ENCODE data around the gene RAB19.
"Not testable (repeated sequence)": the region's sequence is repeated elsewhere in the genome, so short reads cannot be mapped to it uniquely, and the experiment has no call there.

RAB19 gene

DNA sequence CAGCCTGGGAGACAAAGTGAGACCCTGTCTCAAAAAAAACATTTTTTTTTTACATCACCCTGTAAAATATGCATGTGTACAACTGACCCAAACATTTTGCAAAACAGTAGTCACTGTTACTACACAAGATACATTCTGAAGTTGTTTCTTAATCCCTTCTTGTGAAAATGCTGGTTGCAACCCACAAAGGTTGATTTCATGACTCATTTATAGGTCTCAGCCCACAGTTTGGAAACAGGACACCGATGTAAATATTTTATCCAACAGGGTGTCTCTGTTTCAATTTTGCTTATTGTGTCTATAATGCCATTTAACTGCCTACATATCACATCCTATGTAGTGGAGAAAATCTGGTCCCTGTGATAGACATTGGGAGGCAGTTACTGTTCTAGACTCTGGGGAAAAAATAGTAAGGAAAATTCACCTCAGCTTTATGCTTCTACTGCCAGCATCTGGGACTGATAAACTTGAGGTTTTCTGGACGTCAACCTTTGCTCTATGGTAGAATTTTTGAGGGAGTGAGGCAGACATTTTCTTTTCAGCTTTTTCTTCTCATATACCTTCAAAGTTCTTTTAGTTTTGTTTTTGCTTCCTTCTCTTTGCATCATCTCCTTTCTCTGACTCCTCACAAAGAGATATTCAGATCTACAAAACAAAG is 1.6 kb upstream of the RAB19 start:
- no peak for DNase-seq (ENCODE audit: low spot score)

GRCh38 chr7:140404565-140405065 is 757 bp downstream of the RAB19 start:
- DNase-seq (ENCODE audit: low spot score), result no peak

- DNase-seq (ENCODE audit: low spot score), result no peak
These were observed 11.5 kb downstream of the RAB19 start for GRCh38 chr7:140415361-140415760.

DNA sequence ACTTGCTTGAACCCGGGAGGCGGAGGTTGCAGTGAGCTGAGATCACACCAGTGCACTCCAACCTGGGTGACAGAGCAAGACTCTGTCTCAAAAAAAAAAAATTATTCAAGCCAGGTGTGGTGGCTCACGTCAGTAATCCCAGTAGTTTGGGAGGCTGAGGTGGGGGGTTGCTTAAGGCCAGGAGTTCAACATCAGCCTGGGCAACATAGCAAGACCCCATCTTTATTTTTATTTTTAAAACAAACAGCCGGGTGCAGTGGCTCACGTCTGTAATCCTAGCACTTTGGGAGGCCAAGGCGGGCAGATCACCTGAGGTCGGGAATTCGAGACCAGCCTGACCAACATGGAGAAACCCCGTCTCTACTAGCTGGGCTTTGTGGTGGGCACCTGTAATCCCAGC is 12.0 kb downstream of the RAB19 start:
- not testable (repeated sequence) for DNase-seq (ENCODE audit: low spot score)

DNA sequence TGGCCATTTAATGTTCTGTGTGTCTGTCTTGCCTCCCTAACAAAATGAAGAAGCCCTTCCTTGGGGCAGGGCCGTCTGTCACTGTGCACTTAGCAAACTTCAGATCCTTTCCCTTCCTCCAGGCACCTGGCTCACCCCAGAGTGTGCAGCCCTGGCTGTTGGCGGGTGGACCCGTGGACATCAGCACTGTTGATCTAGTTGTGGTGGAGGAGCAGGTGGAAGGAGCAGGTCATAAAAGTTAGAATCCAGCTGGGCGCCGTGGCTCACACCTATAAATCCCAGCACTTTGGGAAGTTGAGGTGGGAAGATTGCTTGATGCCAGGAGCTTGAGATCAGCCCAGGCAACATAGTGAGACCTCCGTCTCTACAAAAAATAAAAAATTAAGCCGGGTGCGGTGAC is 12.7 kb downstream of the RAB19 start:
- DNase-seq (ENCODE audit: low spot score), result no peak

- no peak for DNase-seq (ENCODE audit: low spot score)
These were observed 13.7 kb downstream of the RAB19 start for GRCh38 chr7:140417456-140418155.

DNA sequence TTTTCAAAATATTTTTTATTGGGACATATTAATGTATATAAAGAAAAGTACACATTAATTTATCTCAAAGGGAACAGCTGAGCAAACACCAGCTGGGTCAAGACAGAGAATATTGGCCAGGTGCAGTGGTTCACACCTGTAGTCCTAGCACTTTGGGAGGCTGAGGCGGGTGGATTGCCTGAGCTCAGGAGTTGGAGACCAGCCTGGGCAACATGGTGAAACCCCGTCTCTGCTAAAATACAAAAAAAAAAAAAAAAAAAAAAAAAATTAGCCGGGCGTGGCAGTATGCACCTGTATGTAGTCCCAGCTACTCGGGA is 14.3 kb downstream of the RAB19 start:
- DNase-seq (ENCODE audit: low spot score), result not testable (repeated sequence)

- DNase-seq (ENCODE audit: low spot score), result no peak
These were observed 14.8 kb downstream of the RAB19 start for GRCh38 chr7:140418653-140419052.

DNA sequence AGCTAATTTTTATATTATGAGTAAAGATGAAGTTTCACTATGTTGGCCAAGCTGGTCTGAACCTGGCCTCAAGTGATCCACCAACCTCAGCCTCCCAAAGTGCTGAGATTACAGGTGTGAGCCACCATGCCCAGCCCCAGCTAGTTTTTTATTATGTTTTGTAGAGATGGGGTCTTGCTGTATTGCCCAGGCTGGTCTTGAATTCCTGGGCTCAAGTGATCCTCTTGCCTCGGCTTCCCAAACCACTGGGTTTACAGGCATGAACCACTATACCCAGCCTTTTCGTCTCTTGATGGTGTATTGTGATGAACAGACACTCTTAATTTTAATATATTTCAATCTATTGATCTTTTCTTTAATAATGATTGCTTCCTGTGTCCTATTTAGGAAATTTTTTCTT is 17.7 kb downstream of the RAB19 start:
- DNase-seq (ENCODE audit: low spot score), result no peak

- no peak for DNase-seq (ENCODE audit: low spot score)
These were observed 19.6 kb downstream of the RAB19 start for GRCh38 chr7:140423501-140423900.

GRCh38 chr7:140425718-140426117 is 21.9 kb downstream of the RAB19 start:
- no peak for DNase-seq (ENCODE audit: low spot score)

GRCh38 chr7:140426130-140426529 is 22.3 kb downstream of the RAB19 start:
- DNase-seq (ENCODE audit: low spot score), result no peak

GRCh38 chr7:140433396-140433795 is 29.5 kb downstream of the RAB19 start:
- DNase-seq (ENCODE audit: low spot score), result no peak

GRCh38 chr7:140435252-140435895 is 31.5 kb downstream of the RAB19 start:
- DNase-seq (ENCODE audit: low spot score), result no peak

GRCh38 chr7:140439359-140439758 is 35.5 kb downstream of the RAB19 start:
- DNase-seq (ENCODE audit: low spot score), result no peak

DNA sequence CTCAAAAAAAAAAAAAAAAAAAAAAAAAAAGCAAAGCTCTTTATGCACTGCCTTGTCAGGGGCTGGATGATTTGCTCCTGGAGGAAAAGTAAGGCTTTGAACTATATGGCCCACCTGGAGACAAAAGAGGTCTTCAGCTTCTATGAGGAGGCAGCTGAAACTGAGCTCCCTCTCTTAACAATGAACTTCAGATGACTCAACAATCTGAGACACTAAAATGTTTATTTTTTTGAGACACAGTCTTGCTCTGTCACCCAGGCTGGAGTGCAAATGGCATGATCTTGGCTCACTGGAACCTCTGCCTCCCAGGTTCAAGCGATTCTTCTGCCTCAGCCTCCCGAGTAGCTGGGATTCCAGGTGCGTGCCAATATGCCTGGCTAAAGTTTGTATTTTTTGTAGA is 36.7 kb downstream of the RAB19 start:
- DNase-seq (ENCODE audit: low spot score), result no peak

DNA sequence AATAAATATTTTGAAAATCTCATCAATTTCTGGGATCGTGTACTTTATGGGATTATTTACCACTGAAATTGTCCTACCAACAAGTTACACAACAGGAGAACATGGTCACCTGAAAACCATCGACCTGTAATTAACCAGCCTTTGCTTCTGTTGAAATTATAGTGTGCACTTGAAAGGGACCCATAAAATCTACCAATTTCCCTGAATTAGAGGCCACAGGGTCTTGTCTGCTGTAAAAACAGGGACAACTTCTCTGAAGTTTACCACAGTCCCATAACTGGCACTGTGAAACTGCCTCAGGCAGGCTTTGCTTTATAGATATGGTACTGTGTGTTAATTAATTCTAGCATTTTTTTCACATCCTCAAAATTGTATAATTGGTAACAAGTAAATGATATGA is 37.7 kb downstream of the RAB19 start:
- DNase-seq (ENCODE audit: low spot score), result no peak

DNA sequence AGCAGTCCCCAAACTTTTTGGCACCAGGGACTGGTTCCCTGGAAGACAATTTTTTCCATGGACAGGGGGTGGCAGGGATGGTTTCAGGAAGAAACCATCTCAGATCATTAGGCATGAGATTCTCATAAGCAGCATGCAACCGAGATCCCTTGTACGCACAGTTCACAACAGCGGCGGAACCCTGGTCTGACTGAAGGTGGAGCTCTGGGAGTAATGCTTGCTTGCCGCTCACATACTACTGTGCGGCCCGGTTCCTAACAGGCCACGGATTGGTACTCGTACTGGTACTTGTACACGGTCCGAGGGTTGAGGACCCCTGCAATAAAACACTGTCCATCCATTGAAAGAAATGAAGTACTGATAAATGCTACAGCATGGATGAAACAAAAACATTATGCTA is 42.6 kb downstream of the RAB19 start:
- DNase-seq (ENCODE audit: low spot score), result no peak

DNA sequence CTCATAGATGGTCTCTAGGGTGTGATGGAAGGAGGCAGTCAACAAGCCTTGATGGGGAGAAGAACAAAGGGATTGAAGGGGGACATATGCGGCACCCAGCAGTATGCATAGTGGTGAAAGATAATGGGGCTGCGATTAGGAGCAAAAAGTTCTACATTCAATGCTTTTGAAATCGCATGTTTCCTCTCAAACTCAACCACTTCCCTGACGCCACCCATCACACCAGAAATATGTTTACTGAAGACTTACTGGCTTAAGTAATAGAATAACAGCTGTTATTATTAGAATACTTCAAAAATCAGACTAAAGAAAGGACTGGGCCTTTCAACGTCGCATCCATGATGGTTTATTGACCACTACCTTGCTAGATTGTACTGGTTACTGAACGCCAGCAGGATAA is 44.0 kb downstream of the RAB19 start:
- DNase-seq (ENCODE audit: low spot score), result no peak

GRCh38 chr7:140448781-140449480 is 45.1 kb downstream of the RAB19 start:
- DNase-seq (ENCODE audit: low spot score), result no peak

DNA sequence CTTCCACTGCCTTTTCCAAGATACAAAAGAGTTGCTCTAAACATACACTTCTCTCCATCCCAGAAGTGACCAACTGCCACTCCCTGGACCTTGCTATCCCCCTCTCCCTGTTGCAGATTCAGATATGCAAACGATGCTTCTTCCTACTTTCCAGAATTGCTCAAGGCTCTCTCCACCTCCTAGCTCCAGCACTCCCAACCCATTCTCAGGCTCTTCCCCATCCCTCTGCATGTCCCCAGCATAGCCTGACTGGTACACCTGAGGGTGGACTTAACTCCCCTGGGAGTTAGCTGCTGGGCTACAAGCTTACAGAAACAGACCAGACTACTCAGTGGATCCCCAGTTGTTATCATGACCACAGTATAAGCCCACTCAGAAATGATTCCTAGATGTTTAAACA is 47.9 kb downstream of the RAB19 start:
- no peak for DNase-seq (ENCODE audit: low spot score)

GRCh38 chr7:140453273-140453672 is 49.4 kb downstream of the RAB19 start:
- no peak for DNase-seq (ENCODE audit: low spot score)

Data from ecto neural progenitor cell (in vitro differentiated cells).